ENCODE data around the gene FAM98C. TPM values are rescaled to one million over a fixed set of nuclear protein-coding genes. Genes with fewer than 3 reads are reported as not detected.

Gene FAM98C
- polyA plus RNA-seq, 2 donors, result 23.8 to 25.0 TPM

- Histone ChIP-seq H3K27ac (ENCODE audit: low read depth in 2 of 2, low read length in 1 of 2) (no peak overlapping the region), H3K36me3 (ENCODE audit: control insufficient read depth in 2 of 2, insufficient read depth in 2 of 2, low read length in 1 of 2) (no peaks in the 10 kb centered on the region), H3K27me3 (ENCODE audit: control insufficient read depth in 1 of 2, insufficient read depth in 2 of 2, low read length in 2 of 2) (no peaks in the 10 kb centered on the region), H3K4me1 (ENCODE audit: control insufficient read depth in 2 of 2, insufficient read depth in 2 of 2, low read length in 1 of 2) (peaks cover 0 to 2% of the 10 kb centered on the region in 2 donors), H3K9me3 (ENCODE audit: control insufficient read depth in 2 of 2, insufficient read depth in 1 of 2, low read depth in 1 of 2, low read length in 1 of 2) (no peaks in the 10 kb centered on the region), H3K4me3 (ENCODE audit: low read depth in 1 of 2, low read length in 2 of 2) (no peak overlapping the region)
- 86 to 88% methylated on average over 15 of the region's 15 CpGs for WGBS, 2 donors
Observed at GRCh38 chr19:38457690-38458405, 55.0 kb downstream of the FAM98C start.

Other genes starting within 250 kb of the FAM98C start
- gene DPF1, start 178.9 kb upstream of the FAM98C start, polyA plus RNA-seq, result under 1 TPM; 0.06 to 0.08 TPM
- gene PPP1R14A, start 146.7 kb upstream of the FAM98C start, polyA plus RNA-seq, result 10 to 100 TPM; 31.2 to 77.0 TPM
- gene SPINT2, start 138.5 kb upstream of the FAM98C start, polyA plus RNA-seq, result 100 to 1,000 TPM; 230 to 334 TPM
- gene C19orf33, start 98.8 kb upstream of the FAM98C start, polyA plus RNA-seq, result 1,000 to 10,000 TPM in 1 of 2 donors, 100 to 1,000 TPM in 1; 826 to 1,919 TPM
- gene YIF1B, start 87.1 kb upstream of the FAM98C start, polyA plus RNA-seq, result 10 to 100 TPM; 26.0 to 40.3 TPM
- gene KCNK6, start 83.2 kb upstream of the FAM98C start, polyA plus RNA-seq, result 10 to 100 TPM; 19.5 to 30.2 TPM
- 1 to 10 TPM; 1.4 to 5.0 TPM for gene CATSPERG, start 67.3 kb upstream of the FAM98C start, polyA plus RNA-seq
- gene PSMD8, start 28.5 kb upstream of the FAM98C start, polyA plus RNA-seq, result 100 to 1,000 TPM in 1 of 2 donors, 10 to 100 TPM in 1; 46.7 to 162 TPM
- under 1 TPM; 0.12 to 0.29 TPM for gene GGN, start 15.1 kb upstream of the FAM98C start, polyA plus RNA-seq
- gene SPRED3, start 14.4 kb upstream of the FAM98C start, polyA plus RNA-seq, result under 1 TPM; 0.24 to 0.37 TPM
- under 1 TPM; 0.24 to 0.35 TPM for gene RASGRP4, start 23.1 kb downstream of the FAM98C start, polyA plus RNA-seq
- 1 to 10 TPM; 8.0 to 8.7 TPM for gene RYR1, start 30.6 kb downstream of the FAM98C start, polyA plus RNA-seq
- gene MAP4K1, start 214.9 kb downstream of the FAM98C start, polyA plus RNA-seq, result 1 to 10 TPM; 3.3 to 7.3 TPM
- 100 to 1,000 TPM; 248 to 396 TPM for gene EIF3K, start 216.1 kb downstream of the FAM98C start, polyA plus RNA-seq
- gene ACTN4, start 244.6 kb downstream of the FAM98C start, polyA plus RNA-seq, result 100 to 1,000 TPM; 261 to 376 TPM

Data from esophagus (tissue), 2 donors.